B cell (primary cell): Measurements from ENCODE around the gene ATP2A1. TPM values are rescaled to one million over a fixed set of nuclear protein-coding genes. Genes with fewer than 3 reads are reported as not detected.

Experiments used
- ATAC-seq: fragments of 200-7000 bp; cut with Tn5 transposase; one replicate; pipeline ENCODE4 v1.10.0; 2021; ENCODE audit warnings: low read depth, mild to moderate bottlenecking, moderate number of reproducible peaks, moderate library complexity
- CTCF ChIA-PET: fragments of 350-600 bp; sonication (Branson Sonifier 250); formaldehyde crosslinking; loops from one replicate; lab custom pipeline; 2021; ENCODE audit warnings: antibody characterized with exemption, inconsistent platforms; lab: Charles Lee
- POLR2A ChIA-PET: fragments of 350-600 bp; sonication (Branson Sonifier 250); formaldehyde crosslinking; loops from one replicate; lab custom pipeline; 2021; ENCODE audit warnings: antibody characterized with exemption; lab: Charles Lee
- DNase-seq: peaks from one replicate; pipeline ENCODE4 v3.0.0; 2013
- H2AFZ ChIP-seq: 2 replicates; pipeline ENCODE4 v1.6.1; 2012; ENCODE audit warnings: mild to moderate bottlenecking, low read depth, low read length; ENCODE audit not compliant: insufficient read depth, poor library complexity, severe bottlenecking
- H3K27ac ChIP-seq, 2 donors: 1 replicate in 1 of 2; 2 replicates in 1 of 2; pipeline ENCODE4 v1.5.1; 2012 to 2013; ENCODE audit warnings: low read length in 2 of 2, mild to moderate bottlenecking in 2 of 2, moderate library complexity in 1 of 2
- H3K27me3 ChIP-seq, 4 experiments: fragments of 200-600 bp in 1 of 4; sonication (generic) in 1 of 4; replicated peaks in 1 of 4; 1 replicate in 2 of 4; 2 replicates in 2 of 4; pipeline versions ENCODE4 v1.6.1 to v1.7.0; 2013 to 2016; ENCODE audit warnings: low read length in 3 of 4, mild to moderate bottlenecking in 2 of 4, mixed read lengths in 1 of 4, moderate library complexity in 1 of 4; ENCODE audit not compliant: insufficient read depth in 4 of 4, control insufficient read depth in 3 of 4; ENCODE audit errors: control extremely low read depth in 1 of 4
- H3K36me3 ChIP-seq, 2 experiments: replicated peaks in 1 of 2; 1 replicate in 1 of 2; 2 replicates in 1 of 2; pipeline versions ENCODE4 v1.6.1 to v1.7.1; 2013; ENCODE audit warnings: low read length in 1 of 2; ENCODE audit not compliant: insufficient read depth in 2 of 2, control insufficient read depth in 1 of 2; ENCODE audit errors: control extremely low read depth in 1 of 2, extremely low read depth in 1 of 2
- H3K4me1 ChIP-seq, 2 donors: fragments of 200-600 bp in 1 of 2; sonication (generic) in 1 of 2; 1 replicate in 1 of 2; 2 replicates in 1 of 2; pipeline versions ENCODE4 v1.5.1 to v1.6.1; 2013 to 2017; ENCODE audit warnings: low read length in 2 of 2; ENCODE audit not compliant: control insufficient read depth in 2 of 2, insufficient read depth in 2 of 2
- H3K4me2 ChIP-seq: replicated peaks from 2 replicates; pipeline ENCODE3; 2012; ENCODE audit warnings: mild to moderate bottlenecking, low read depth, low read length; ENCODE audit not compliant: poor library complexity, severe bottlenecking
- H3K4me3 ChIP-seq, 5 experiments: fragments of 200-600 bp in 1 of 5; sonication (generic) in 1 of 5; 1 replicate in 3 of 5; 2 replicates in 2 of 5; pipeline versions ENCODE4 v1.5.1 to v1.7.0; 2011 to 2016; ENCODE audit warnings: low read length in 4 of 5, mild to moderate bottlenecking in 4 of 5, low read depth in 2 of 5, control low read depth in 1 of 5, moderate library complexity in 1 of 5; ENCODE audit not compliant: insufficient read depth in 1 of 5; ENCODE audit errors: control extremely low read depth in 1 of 5, extremely low read depth in 1 of 5
- H3K79me2 ChIP-seq: fragments of 200-600 bp; sonication (generic); one replicate; pipeline ENCODE4 v1.6.0; 2016; ENCODE audit warnings: low read length; ENCODE audit not compliant: control insufficient read depth, insufficient read depth
- H3K9ac ChIP-seq: fragments of 200-600 bp; sonication (generic); 2 replicates; pipeline ENCODE4 v1.6.1; 2017; ENCODE audit warnings: mild to moderate bottlenecking, low read length, moderate library complexity
- H3K9me3 ChIP-seq, 3 donors: one replicate each; pipeline versions ENCODE4 v1.6.1 to v1.7.1; 2013; ENCODE audit warnings: low read length in 2 of 3; ENCODE audit not compliant: control insufficient read depth in 2 of 3, insufficient read depth in 1 of 3; ENCODE audit errors: control extremely low read depth in 1 of 3
- H4K20me1 ChIP-seq: 2 replicates; pipeline ENCODE4 v1.6.0; 2012; ENCODE audit warnings: mild to moderate bottlenecking, low read length; ENCODE audit not compliant: insufficient read depth, control insufficient read depth, poor library complexity, severe bottlenecking
- H3K27ac Mint-ChIP-seq: one replicate; pipeline ENCODE4 v1.8.0; 2021; ENCODE audit warnings: mixed read lengths
- H3K27me3 Mint-ChIP-seq: one replicate; pipeline ENCODE4 v1.8.0; 2021; ENCODE audit warnings: mixed read lengths
- H3K4me1 Mint-ChIP-seq: one replicate; pipeline ENCODE4 v1.8.0; 2021; ENCODE audit warnings: mixed read lengths
- H3K4me3 Mint-ChIP-seq: one replicate; pipeline ENCODE4 v1.8.0; 2021; ENCODE audit warnings: mixed read lengths
- H3K9me3 Mint-ChIP-seq: one replicate; pipeline ENCODE4 v1.8.0; 2022; ENCODE audit warnings: mixed read lengths; ENCODE audit not compliant: insufficient read depth
- CTCF ChIP-seq: fragments of 200-600 bp; IDR thresholded peaks from one replicate; pipeline ENCODE4 v1.8.0; 2022; ENCODE audit warnings: antibody characterized with exemption, mild to moderate bottlenecking
- EZH2 ChIP-seq: IDR thresholded peaks from 2 replicates; pipeline ENCODE4 v1.6.1; 2012; ENCODE audit warnings: borderline replicate concordance, low read depth, mild to moderate bottlenecking, moderate library complexity, low read length; ENCODE audit not compliant: insufficient read depth, poor library complexity, severe bottlenecking
- WGBS: methylation state at CpG from one replicate; pipeline ENCODE4 v1.1.5; 2013; ENCODE audit warnings: missing lambda C conversion rate; ENCODE audit not compliant: insufficient coverage; 5-methylcytosine and 5-hydroxymethylcytosine counted together
- intact Hi-C: fragments of 100-400 bp; cut with micrococcal nuclease; formaldehyde crosslinking; loops from one replicate; pipeline ENCODE4 v1.10.0; 2022
- polyA plus RNA-seq: library from polyadenylated mRNA; depleted of rRNA; stranded (reverse); fragments of >200 nt; gene quantifications from 2 replicates; pipeline ENCODE4 v1.2.3, GENCODE V29; 2012
- total RNA-seq, 2 donors: library from RNA; stranded (reverse); fragments of 120-200 nt in 1 of 2; gene quantifications; 1 replicate in 1 of 2; 2 replicates in 1 of 2; pipeline versions ENCODE4 v1.2.3 to v1.2.4, GENCODE V29; 2013 to 2022

The ATP2A1 gene
- total and polyA plus RNA-seq, 2 donors (not counting 1 experiment from before 2014, with no cell fraction given), result 0.31 to 0.84 TPM

- peaks cover 54% of the 10 kb centered on the region for H3K4me1 Mint-ChIP-seq
- intact Hi-C loops, result loop anchor here (1.0 to 10.0 kb wide), 6 partner anchors 8 to 1998 kb away; partner anchors contain the start of genes ATXN2L, FBXL19, MYL11 and NFATC2IP
- DNase-seq, result no peak
Measured at GRCh38 chr16:28924399-28924761, 46.1 kb downstream of the ATP2A1 start.

More at GRCh38 chr16:28924399-28924761, 46.1 kb downstream of the ATP2A1 start:
- Histone ChIP-seq H3K36me3 (peaks cover 6 to 22% of the 10 kb centered on the region in 2 experiments), H3K4me2 (peak overlapping the region; percentile 82), H3K4me3 (peak overlapping the region in 4 of 5 experiments; percentile 68 to 97 (median 92)), H4K20me1 (peaks cover 21% of the 10 kb centered on the region), H3K27me3 (no peaks in the 10 kb centered on the region), H3K9me3 (no peaks in the 10 kb centered on the region), H3K9ac (peak overlapping the region; percentile 94), H3K79me2 (peaks cover 36% of the 10 kb centered on the region), H3K4me1 (peaks cover 30 to 60% of the 10 kb centered on the region in 2 donors), H2AFZ (peak overlapping the region; percentile 89), H3K27ac (peak overlapping the region; percentile 87 to 91)
- CTCF ChIA-PET, result interaction anchor here (0.6 to 7.7 kb wide), 11 partner anchors 9 to 78 kb away, joined by 3 to 114 read pairs (median 6); partner anchors contain the start of genes NFATC2IP, SH2B1 and TUFM
- POLR2A ChIA-PET, result interaction anchor here (0.7 to 5.1 kb wide), 11 partner anchors 8 to 1141 kb away, joined by 3 to 34 read pairs (median 13); partner anchors contain the start of genes ALDOA, APOBR, ATXN2L and CD19
- WGBS, result 26% methylated on average over 14 of the region's 15 CpGs
- H3K4me3 Mint-ChIP-seq, result peak overlapping the region; percentile 95
- TF ChIP-seq CTCF (peak; percentile 39), EZH2 (no peak)
- ATAC-seq, result no peak
- no peaks in the 10 kb centered on the region for H3K27me3 Mint-ChIP-seq
- H3K27ac Mint-ChIP-seq, result peak overlapping the region; percentile 98
- H3K9me3 Mint-ChIP-seq, result no peaks in the 10 kb centered on the region
